HG03442 (cell line): Measurements from ENCODE around the gene PSMB1.
"Not testable (repeated sequence)": the region's sequence is repeated elsewhere in the genome, so short reads cannot be mapped to it uniquely, and the experiment has no call there.

Source experiments
- ATAC-seq: cut with Tn5 transposase; IDR thresholded peaks from one replicate; pipeline ENCODE4 v1.9.1; 2021; ENCODE audit warnings: mild to moderate bottlenecking, moderate library complexity; ENCODE audit not compliant: unreplicated experiment

PSMB1 gene

DNA sequence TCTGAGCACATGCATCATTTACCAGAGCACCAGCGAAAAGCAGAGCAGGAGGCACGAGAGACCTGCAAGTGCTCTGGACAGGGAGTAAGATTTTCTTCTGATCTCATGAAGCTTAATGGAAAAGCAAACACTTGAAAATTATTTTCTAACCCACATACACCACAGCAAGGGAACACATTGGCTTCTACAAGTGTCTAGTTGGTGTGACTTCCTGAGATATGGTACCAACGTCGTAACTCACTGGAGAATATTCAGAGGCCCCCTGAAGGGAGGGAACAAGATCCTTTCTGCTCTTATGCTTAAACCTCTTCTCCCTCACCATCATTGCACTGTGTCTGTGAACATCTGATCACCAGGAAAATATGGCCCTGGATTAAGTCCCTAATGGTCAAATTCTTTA is 48.6 kb downstream of the PSMB1 start:
- no peak for ATAC-seq

DNA sequence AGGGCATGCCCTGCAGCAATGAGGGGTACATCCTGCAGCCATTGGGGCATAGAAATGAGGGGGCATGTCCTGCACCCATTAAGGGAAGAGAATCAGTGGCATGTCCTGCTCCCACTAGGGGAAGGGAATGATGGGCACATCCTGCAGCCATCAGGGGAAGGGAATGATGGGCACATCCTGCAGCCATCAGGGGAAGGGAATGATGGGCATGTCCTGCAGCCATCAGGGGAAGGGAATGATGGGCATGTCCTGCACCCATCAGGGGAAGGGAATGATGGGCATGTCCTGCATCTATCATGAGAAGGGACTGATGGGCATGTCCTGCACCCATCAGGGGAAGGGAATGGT is 49.7 kb downstream of the PSMB1 start:
- ATAC-seq, result no peak

DNA sequence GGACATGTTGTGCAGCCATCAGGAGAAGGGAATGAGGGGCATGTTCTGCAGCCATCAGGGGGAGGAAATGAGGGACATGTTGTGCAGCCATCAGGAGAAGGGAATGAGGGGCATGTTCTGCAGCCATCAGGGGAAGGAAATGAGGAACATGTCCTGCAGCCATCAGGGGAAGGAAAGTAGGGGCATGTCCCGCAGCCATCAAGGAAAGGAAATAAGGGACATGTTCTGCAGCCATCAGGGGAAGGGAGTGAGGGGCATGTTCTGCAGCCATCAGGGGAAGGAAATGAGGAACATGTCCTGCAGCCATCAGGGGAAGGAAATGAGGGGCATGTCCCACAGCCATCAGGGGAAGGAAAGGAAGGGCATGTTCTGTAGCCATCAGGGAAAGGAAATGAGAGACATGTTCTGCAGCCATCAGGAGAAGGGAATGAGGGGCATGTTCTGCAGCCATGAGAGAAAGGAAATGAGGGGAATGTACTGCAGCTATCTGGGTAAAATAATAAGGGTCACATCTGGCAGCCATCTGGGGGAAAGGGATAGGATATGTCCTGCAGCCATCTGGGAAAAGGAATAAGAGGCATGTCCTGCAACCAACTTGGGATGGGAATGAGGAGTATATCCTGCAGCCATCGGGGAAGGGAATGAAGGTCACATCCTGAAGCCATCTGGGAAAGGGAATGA is 50.2 kb downstream of the PSMB1 start:
- not testable (repeated sequence) for ATAC-seq

DNA sequence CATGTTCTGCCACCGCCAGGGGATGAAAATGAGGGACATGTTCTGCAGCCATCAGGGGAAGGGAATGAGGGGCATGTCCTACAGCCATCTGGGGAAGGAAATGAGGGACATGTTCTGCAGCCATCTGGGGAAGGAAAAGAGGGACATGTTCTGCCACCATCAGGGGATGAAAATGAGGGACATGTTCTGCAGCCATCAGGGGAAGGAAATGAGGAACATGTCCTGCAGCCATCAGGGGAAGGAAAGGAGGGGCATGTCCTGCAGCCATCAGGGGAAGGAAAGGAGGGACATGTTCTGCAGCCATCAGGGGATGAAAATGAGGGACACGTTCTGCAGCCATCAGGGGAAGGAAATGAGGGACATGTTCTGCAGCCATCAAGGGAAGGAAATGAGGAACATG is 50.8 kb downstream of the PSMB1 start:
- not testable (repeated sequence) for ATAC-seq

DNA sequence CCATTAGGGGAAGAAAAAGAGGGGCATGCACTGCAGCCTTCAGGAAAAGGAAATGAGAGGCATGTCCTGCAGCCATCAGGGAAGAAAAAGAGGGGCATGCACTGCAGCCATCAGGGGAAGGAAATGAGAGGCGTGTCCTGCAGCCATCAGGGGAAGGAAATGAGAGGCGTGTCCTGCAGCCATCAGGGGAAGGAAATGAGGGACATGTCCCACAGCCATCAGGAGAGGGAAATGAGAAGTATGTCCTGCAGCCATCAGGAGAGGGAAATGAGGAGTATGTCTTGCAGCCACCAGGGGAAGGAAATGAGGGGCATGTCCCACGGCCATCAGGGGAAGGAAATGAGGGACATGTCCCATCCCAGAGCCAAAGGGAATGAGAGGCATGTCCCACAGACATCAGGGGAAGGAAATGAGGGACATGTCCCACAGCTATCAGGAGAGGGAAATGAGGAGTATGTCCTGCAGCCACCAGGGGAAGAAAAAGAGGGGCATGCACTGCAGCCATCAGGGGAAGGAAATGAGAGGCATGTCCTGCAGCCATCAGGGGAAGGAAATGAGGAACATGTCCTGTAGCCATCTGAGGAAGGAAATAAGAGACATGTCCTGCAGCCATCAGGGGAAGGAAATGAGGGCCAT is 52.0 kb downstream of the PSMB1 start:
- ATAC-seq, result no peak

DNA sequence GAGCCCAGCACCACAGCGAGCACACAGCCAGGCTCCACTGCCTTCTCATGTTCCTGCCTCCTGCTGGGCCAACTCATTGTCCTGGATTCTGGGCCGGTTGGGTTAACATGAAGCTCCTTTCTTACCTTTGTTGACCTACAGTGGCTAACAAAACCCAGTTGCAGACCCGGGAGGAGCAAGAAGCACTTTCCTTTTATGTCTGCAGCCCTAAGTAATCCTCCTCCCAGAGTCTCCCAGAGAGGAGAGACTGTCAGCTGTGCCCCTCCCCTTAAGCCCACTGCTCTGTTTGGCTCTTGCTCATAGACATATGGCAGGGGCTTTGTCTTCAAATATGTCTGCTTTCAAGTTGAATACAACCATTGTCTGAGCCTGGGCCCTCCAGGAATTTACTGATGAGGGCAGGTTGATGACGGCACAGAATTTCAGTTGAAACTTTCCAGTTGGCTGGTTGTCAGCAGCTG is 55.2 kb downstream of the PSMB1 start:
- no peak for ATAC-seq

DNA sequence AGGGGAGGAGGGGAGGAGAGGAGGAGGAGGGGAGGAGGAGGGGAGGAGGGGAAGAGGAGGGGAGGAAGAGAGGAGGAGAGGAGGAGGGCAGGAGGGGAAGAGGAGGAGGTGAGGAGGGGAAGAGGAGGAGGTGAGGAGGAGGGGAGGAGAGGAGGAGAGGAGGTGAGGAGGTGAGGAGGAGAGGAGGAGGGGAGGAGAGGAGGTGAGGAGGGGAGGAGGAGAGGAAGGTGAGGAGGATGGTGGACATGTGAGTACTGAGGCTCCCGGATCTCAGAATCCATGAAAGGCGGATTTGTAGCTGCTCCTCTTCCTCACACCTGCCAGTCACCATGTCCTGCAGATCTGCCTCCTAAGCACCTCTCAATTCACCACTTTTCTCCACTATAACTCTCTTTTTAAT is 59.8 kb downstream of the PSMB1 start:
- ATAC-seq, result no peak

DNA sequence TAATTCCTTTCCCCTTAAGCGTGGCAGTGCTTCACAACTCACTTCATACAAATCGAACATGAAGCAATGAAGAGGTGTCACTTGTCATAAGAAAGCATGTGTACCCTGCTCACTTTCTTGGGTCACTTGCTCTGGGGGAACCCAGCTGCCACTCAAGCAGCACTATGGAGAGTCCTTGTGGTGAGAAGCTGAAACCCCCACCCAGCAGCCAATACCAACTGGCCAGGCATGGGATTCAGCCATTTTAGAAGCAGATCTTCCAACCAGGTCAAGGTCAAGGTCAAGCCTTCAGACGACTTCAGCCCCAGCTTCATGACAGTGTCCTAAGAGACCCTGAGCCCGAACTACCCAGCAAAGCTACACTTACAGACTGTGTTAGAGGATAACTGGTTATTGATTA is 62.8 kb downstream of the PSMB1 start:
- no peak for ATAC-seq

DNA sequence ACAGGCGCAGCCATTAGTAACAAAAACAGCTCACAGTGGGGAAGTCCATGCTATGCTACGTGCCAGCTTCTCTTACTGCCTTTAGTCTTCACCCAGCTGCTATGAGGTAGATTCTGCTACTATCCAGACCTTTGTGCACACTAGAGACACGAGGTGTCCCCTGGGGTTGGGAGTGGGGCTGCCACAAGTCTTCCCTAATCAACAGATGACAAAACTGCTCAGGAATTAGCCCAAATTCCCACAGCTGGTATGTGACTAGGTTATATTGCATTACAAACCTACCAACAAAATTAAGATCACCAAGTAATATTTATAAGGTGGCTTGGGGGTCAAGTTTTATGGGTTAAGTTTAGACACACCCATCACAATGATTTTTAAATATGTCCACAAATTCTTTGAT is 63.3 kb downstream of the PSMB1 start:
- ATAC-seq, result no peak

DNA sequence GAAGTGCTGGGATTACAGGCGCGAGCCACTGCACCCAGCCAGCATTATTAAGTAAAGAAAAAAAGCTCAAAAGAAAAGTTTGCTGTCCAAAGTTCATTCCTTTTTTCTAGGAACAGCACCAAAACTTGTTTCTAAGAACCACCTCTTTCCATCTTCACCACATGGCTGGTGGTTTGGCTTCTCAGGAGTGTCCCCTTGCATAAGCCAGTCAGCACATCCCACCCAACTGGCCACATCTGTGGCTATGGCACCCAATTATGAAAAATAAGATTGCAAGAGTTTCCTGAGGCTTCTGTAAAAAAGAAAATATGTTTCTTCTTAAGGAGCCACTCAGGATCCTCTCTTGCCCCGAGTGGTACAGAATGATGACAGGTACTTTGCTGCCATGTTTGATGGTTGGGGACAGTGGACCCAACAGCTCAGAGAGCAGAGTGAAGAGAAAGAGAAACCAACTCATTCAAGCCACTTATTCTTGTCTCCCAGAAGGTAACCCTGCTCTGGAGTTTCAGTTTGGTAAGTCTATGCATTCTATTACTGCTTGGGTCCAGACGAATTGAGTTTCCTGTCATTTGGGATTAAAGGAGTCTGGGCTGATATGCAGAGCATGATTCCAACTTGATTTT is 65.3 kb downstream of the PSMB1 start:
- ATAC-seq, result no peak

DNA sequence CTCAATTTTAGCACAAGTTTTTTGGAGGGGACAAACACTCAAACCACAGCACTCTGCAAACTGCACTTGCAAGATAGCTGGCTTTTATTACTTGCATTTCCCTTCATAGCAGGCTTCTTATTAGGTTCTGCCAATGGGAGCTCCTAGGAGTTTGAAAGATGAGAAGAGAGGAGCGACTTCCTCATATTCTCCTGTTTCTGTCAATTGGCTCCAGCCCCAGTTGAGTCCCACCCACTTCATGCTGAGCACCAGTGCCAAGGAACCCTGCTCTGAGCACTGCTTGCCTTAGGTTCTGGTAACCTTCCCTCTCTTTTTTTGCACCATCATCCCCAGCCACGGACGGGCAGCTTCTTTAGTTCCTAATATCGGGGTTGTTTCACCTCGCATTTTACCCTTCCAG is 67.9 kb downstream of the PSMB1 start:
- ATAC-seq, result no peak
